WTC11 (cell line): ENCODE measurements around the gene ADGRF4.

Source experiments
- ARID4B ChIP-seq: sonication (generic); formaldehyde crosslinking; IDR thresholded peaks from 2 replicates; pipeline ENCODE4 v1.8.0; 2023; ENCODE audit warnings: missing genetic modification reagents, mild to moderate bottlenecking, borderline replicate concordance
- CREB1 ChIP-seq: sonication (generic); formaldehyde crosslinking; IDR thresholded peaks from 2 replicates; pipeline ENCODE4 v1.8.0; 2023; ENCODE audit warnings: mild to moderate bottlenecking, missing genetic modification reagents
- CREM ChIP-seq: sonication (generic); formaldehyde crosslinking; IDR thresholded peaks from 2 replicates; pipeline ENCODE4 v1.8.1; 2022; ENCODE audit warnings: mild to moderate bottlenecking, missing genetic modification reagents, moderate library complexity
- CTCF ChIP-seq: fragments of 200-600 bp; IDR thresholded peaks from 2 replicates; pipeline ENCODE4 v1.8.0; 2022; ENCODE audit warnings: antibody characterized with exemption
- ESRRA ChIP-seq: sonication (generic); formaldehyde crosslinking; IDR thresholded peaks from 2 replicates; pipeline ENCODE4 v1.8.1; 2022; ENCODE audit warnings: mild to moderate bottlenecking, missing genetic modification reagents, borderline replicate concordance
- NFE2L1 ChIP-seq: sonication (generic); formaldehyde crosslinking; IDR thresholded peaks from 2 replicates; pipeline ENCODE4 v1.8.1; 2023; ENCODE audit warnings: missing genetic modification reagents
- TEAD1 ChIP-seq: sonication (generic); formaldehyde crosslinking; IDR thresholded peaks from 2 replicates; pipeline ENCODE4 v1.8.0; 2022; ENCODE audit warnings: mild to moderate bottlenecking, missing genetic modification reagents
- ZNF138 ChIP-seq: sonication (generic); formaldehyde crosslinking; conservative IDR thresholded peaks from 2 replicates; pipeline ENCODE4 v1.8.1; 2022; ENCODE audit warnings: mild to moderate bottlenecking, moderate library complexity, missing genetic modification reagents
- ZNF263 ChIP-seq: sonication (generic); formaldehyde crosslinking; IDR thresholded peaks from 2 replicates; pipeline ENCODE4 v1.8.1; 2022; ENCODE audit warnings: low read depth, mild to moderate bottlenecking, moderate library complexity, missing genetic modification reagents
- ZNF317 ChIP-seq: sonication (generic); formaldehyde crosslinking; IDR thresholded peaks from 2 replicates; pipeline ENCODE4 v1.8.1; 2023; ENCODE audit warnings: low read depth, mild to moderate bottlenecking, moderate library complexity, missing genetic modification reagents, borderline replicate concordance
- ZNF671 ChIP-seq: fragments of 250-450 bp; sonication (Bioruptor Pico); IDR thresholded peaks from 2 replicates; pipeline ENCODE4 v1.8.0; 2021; ENCODE audit warnings: mild to moderate bottlenecking
- TF ChIP-seq, protein P1 (sequence below): sonication (generic); formaldehyde crosslinking; IDR thresholded peaks from 2 replicates; pipeline ENCODE4 v1.8.0; 2022; ENCODE audit warnings: mild to moderate bottlenecking, missing genetic modification reagents

DNA sequence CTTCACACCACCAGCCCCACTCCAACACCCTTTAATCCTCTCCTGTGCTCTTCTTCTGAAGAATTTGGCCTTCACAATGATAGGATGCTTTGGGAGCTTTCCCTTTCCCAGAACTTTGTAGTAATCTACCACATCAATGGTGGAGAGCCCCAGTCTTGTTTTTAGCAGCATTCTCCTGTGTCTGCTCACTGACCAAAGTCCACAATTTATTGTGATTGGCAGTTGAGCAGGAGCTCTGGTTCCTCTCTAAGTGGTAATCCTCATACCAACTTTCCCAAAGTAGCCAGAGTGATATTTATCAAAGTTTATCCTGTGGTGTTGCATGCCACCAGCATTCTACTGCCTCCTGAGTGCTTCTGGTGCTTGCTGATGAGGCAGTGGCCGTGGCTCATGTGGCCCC lies 54.4 kb downstream of the ADGRF4 start:
- TF ChIP-seq, protein P1, sequence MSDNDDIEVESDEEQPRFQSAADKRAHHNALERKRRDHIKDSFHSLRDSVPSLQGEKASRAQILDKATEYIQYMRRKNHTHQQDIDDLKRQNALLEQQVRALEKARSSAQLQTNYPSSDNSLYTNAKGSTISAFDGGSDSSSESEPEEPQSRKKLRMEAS (CRISPR knock-in tag), result no peak
- TF ChIP-seq ESRRA (CRISPR knock-in tag) (no peak), ZNF263 (CRISPR knock-in tag) (no peak), CTCF (no peak), ZNF671 (CRISPR knock-in tag) (no peak), TEAD1 (CRISPR knock-in tag) (no peak), NFE2L1 (CRISPR knock-in tag) (no peak), ZNF138 (CRISPR knock-in tag) (no peak), ZNF317 (no peak), CREM (CRISPR knock-in tag) (no peak), ARID4B (CRISPR knock-in tag) (no peak), CREB1 (no peak)
